Transverse colon (tissue), 4 donors: ENCODE data around the gene ASXL2. TPM values are rescaled to one million over a fixed set of nuclear protein-coding genes. Genes with fewer than 3 reads are reported as not detected.

Experiments
- DNase-seq: peaks from one replicate; pipeline ENCODE4 v3.0.0-alpha.2; 2019
- H3K27ac ChIP-seq, 4 donors: fragments of 200-600 bp; sonication (generic); 2 replicates each; pipeline ENCODE4 v1.5.1; 2016 to 2018; ENCODE audit warnings: inconsistent platforms in 4 of 4
- H3K27me3 ChIP-seq: fragments of 200-600 bp; sonication (generic); 2 replicates; pipeline ENCODE4 v1.5.1; 2017; ENCODE audit warnings: inconsistent platforms
- H3K36me3 ChIP-seq, 4 donors: fragments of 200-600 bp; sonication (generic); 2 replicates each; pipeline ENCODE4 v1.5.1; 2017 to 2019; ENCODE audit warnings: inconsistent platforms in 4 of 4
- H3K4me1 ChIP-seq, 4 donors: fragments of 200-600 bp; sonication (generic); 2 replicates each; pipeline ENCODE4 v1.5.1; 2017 to 2020; ENCODE audit warnings: inconsistent platforms in 4 of 4
- H3K4me3 ChIP-seq, 4 donors: fragments of 200-600 bp; sonication (generic); 1 replicate in 1 of 4; 2 replicates in 3 of 4; pipeline versions ENCODE4 v1.5.1 to v1.6.1; 2017 to 2019; ENCODE audit warnings: inconsistent platforms in 4 of 4
- H3K9me3 ChIP-seq, 2 donors: fragments of 200-600 bp; sonication (generic); 2 replicates each; pipeline ENCODE4 v1.5.1; 2017 to 2019; ENCODE audit warnings: inconsistent platforms in 2 of 2
- EP300 ChIP-seq: sonication (generic); formaldehyde crosslinking; IDR thresholded peaks from one replicate; pipeline ENCODE4 v1.6.1; 2017; ENCODE audit warnings: antibody characterized with exemption, low read depth
- POLR2A ChIP-seq: fragments of 450-650 bp; IDR thresholded peaks from one replicate; pipeline ENCODE4 v1.6.1; 2016; ENCODE audit warnings: antibody characterized with exemption, mild to moderate bottlenecking, moderate library complexity
- POLR2AphosphoS5 ChIP-seq, 3 donors: sonication (generic); formaldehyde crosslinking; IDR thresholded peaks; one replicate each; pipeline ENCODE4 v1.6.1; 2016; ENCODE audit warnings: antibody characterized with exemption in 3 of 3
- WGBS, 2 donors: methylation state at CpG; one replicate each; pipeline ENCODE4 v1.1.5; 2018; ENCODE audit warnings: low coverage in 1 of 2; 5-methylcytosine and 5-hydroxymethylcytosine counted together
- in situ Hi-C, 4 donors: fragments of 200-750 bp; cut with MboI; loops; one replicate each; pipeline versions ENCODE4 v1.15.0 to v1.15.1; 2017; ENCODE audit warnings: low sequenced_read_pairs in 3 of 4, low pct_ligation_motif_present in 1 of 4, low pct_unique_long_range_greater_than_20kb in 1 of 4
- intact Hi-C: fragments of 100-400 bp; cut with DNase I; formaldehyde crosslinking; loops from one replicate; pipeline ENCODE4 v1.15.1; 2023; ENCODE audit warnings: low total_unique reads
- total RNA-seq, 4 donors: library from RNA; depleted of rRNA; stranded (reverse); fragments of >200 nt; gene quantifications; one replicate each; pipeline ENCODE4 v1.1.0, GENCODE V29; 2016
- TF ChIP-seq, protein P1 (sequence below), 5 experiments: fragments of 200-600 bp in 3 of 5; fragments of 450-650 bp in 2 of 5; sonication (generic) in 3 of 5; IDR thresholded peaks; 1 replicate in 2 of 5; 2 replicates in 3 of 5; pipeline ENCODE4 v1.5.1; 2016 to 2017; ENCODE audit warnings: antibody characterized with exemption in 5 of 5, inconsistent platforms in 3 of 5, mild to moderate bottlenecking in 2 of 5, moderate library complexity in 1 of 5

Gene ASXL2
- total RNA-seq, 4 donors from 2014 or later = 17.3 to 36.6 (median 23.3) TPM

DNA sequence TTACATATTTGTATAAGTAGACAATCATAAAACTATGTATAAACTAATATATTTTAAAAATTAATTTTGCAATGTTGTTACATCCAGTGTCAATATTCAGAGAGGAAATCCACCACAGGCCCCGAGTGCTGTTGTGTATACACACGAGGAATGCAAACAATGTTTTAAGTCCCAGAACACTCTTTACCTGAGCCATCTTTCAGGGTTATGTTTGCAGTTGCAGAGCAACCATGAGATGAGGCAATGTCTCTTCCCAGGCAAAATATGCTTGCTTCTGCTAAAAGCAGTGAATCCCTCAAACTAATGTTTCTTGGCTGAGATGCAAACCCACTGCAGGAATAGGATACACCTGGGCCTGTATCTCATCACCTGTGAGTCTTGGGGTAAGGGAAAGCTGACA is 91.3 kb downstream of the ASXL2 start:
- DNase-seq = no peak
- H3K4me1 ChIP-seq = no peaks in the 10 kb centered on the region
- H3K4me3 ChIP-seq = no peak overlapping the region
- TF ChIP-seq EP300 (no peak), POLR2A (no peak), POLR2AphosphoS5 (IDR thresholded peaks at IDR 0.05) (no peak)
- TF ChIP-seq, protein P1, sequence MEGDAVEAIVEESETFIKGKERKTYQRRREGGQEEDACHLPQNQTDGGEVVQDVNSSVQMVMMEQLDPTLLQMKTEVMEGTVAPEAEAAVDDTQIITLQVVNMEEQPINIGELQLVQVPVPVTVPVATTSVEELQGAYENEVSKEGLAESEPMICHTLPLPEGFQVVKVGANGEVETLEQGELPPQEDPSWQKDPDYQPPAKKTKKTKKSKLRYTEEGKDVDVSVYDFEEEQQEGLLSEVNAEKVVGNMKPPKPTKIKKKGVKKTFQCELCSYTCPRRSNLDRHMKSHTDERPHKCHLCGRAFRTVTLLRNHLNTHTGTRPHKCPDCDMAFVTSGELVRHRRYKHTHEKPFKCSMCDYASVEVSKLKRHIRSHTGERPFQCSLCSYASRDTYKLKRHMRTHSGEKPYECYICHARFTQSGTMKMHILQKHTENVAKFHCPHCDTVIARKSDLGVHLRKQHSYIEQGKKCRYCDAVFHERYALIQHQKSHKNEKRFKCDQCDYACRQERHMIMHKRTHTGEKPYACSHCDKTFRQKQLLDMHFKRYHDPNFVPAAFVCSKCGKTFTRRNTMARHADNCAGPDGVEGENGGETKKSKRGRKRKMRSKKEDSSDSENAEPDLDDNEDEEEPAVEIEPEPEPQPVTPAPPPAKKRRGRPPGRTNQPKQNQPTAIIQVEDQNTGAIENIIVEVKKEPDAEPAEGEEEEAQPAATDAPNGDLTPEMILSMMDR (IDR thresholded peaks at IDR 0.05) = no peak
- in situ Hi-C loops = no loop called here
- intact Hi-C loops = no loop called here
- no peak overlapping the region for H3K27ac ChIP-seq
- no peaks in the 10 kb centered on the region for H3K9me3 ChIP-seq
- H3K36me3 ChIP-seq = no peaks in the 10 kb centered on the region
- 79 to 92% methylated on average over 2 of the region's 2 CpGs for WGBS, 2 donors
- no peaks in the 10 kb centered on the region for H3K27me3 ChIP-seq

DNA sequence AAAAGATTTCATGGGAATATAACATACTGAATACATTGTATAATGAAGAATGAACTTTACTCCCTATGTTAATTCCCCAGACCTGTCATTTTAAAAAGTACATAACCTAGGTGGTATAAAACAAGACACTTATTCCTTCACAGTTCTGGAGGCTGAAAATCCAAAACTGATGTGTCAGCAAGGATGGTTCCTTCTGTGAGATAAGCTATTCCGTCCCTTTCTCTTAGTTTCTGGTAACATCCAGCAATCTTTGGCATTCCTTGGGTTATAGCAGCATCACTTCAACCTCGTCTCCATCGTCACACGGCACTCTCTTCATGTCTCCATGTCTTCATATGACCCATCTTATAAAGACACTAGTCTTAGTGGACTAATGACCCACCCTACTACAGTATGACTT is 93.9 kb downstream of the ASXL2 start:
- in situ Hi-C loops (no loop called here), intact Hi-C loops (no loop called here)
- H3K27ac ChIP-seq = no peak overlapping the region
- H3K4me1 ChIP-seq = no peaks in the 10 kb centered on the region
- no peaks in the 10 kb centered on the region for H3K9me3 ChIP-seq
- no peaks in the 10 kb centered on the region for H3K27me3 ChIP-seq
- WGBS, 2 donors = 99 to 100% methylated on average over 3 to 4 of the region's 4 CpGs
- no peak overlapping the region for H3K4me3 ChIP-seq
- no peaks in the 10 kb centered on the region for H3K36me3 ChIP-seq
- TF ChIP-seq, protein P1 (IDR thresholded peaks at IDR 0.05) = no peak
- TF ChIP-seq POLR2A (no peak), POLR2AphosphoS5 (IDR thresholded peaks at IDR 0.05) (no peak), EP300 (no peak)
- DNase-seq = no peak

DNA sequence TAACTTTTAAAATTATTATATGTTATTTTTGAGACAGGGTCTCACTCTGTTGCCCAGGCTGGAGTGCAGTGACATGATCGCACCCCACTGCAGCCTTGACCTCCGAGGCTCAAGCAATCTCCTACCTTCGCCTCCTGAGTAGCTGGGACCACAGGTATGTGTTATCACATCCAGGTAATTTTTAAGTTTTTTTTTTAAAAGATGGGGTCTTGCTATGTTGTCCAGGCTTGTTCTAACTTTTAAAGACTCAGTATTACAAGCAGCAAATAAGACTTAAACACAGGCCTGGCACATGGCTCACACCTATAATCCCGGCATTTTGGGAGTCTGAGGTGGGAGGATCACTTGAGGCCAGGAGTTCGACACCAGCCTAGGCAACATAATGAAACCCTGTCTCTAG is 101.2 kb downstream of the ASXL2 start:
- DNase-seq = no peak
- Histone ChIP-seq H3K9me3 (no peaks in the 10 kb centered on the region), H3K27ac (no peak overlapping the region), H3K4me3 (no peak overlapping the region), H3K27me3 (no peaks in the 10 kb centered on the region), H3K4me1 (no peaks in the 10 kb centered on the region), H3K36me3 (no peaks in the 10 kb centered on the region)
- 90 to 99% methylated on average over 5 of the region's 5 CpGs for WGBS, 2 donors
- TF ChIP-seq EP300 = no peak
- no peak for TF ChIP-seq POLR2A
- TF ChIP-seq, protein P1 (IDR thresholded peaks at IDR 0.05) = no peak
- TF ChIP-seq POLR2AphosphoS5 (IDR thresholded peaks at IDR 0.05) = no peak
- in situ Hi-C loops (no loop called here), intact Hi-C loops (no loop called here)

DNA sequence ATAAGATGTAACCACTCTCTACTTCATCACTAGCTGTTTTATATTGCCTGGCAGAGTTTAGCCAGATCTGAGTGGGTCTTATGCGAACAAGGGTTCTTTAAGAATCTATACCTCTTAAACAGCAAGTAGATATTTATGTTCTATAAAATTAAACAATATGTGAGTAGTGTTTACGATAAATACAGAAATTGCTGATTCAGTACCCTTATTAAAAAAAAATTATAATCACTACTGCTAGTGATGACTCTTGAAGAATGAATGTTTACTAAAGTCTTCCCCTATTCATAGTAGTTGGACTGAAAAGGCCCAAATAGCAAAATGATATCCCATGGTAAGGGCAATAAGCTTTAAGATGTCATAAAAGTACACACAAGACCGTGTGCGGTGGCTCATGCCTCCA is 106.2 kb downstream of the ASXL2 start:
- TF ChIP-seq POLR2AphosphoS5 (IDR thresholded peaks at IDR 0.05) = no peak
- no peak for TF ChIP-seq POLR2A
- TF ChIP-seq EP300 = no peak
- TF ChIP-seq, protein P1 (IDR thresholded peaks at IDR 0.05) = no peak
- in situ Hi-C loops = no loop called here
- H3K9me3 ChIP-seq = no peaks in the 10 kb centered on the region
- H3K27me3 ChIP-seq = no peaks in the 10 kb centered on the region
- intact Hi-C loops = no loop called here
- no peak overlapping the region for H3K27ac ChIP-seq
- H3K36me3 ChIP-seq = peaks cover 0 to 43% (median 16%) of the 10 kb centered on the region in 4 donors
- H3K4me1 ChIP-seq = no peaks in the 10 kb centered on the region
- DNase-seq = no peak
- WGBS, 2 donors = 91 to 99% methylated on average over 4 of the region's 4 CpGs
- H3K4me3 ChIP-seq = no peak overlapping the region
